22Rv1 (cell line): ENCODE results near the gene BBOF1.
"Not testable (repeated sequence)": the region's sequence is repeated elsewhere in the genome, so short reads cannot be mapped to it uniquely, and the experiment has no call there.

ENCODE experiments used
- CTCF ChIP-seq: fragments of 450-650 bp; IDR thresholded peaks from 2 replicates; pipeline ENCODE4 v1.5.1; 2017; ENCODE audit warnings: mild to moderate bottlenecking
- ZFX ChIP-seq: fragments of 450-650 bp; IDR thresholded peaks from 2 replicates; pipeline ENCODE4 v1.6.1; 2017; ENCODE audit warnings: antibody characterized with exemption, borderline replicate concordance

- not testable (repeated sequence) for TF ChIP-seq CTCF, ZFX
Observed at GRCh38 chr14:73988656-73989055, 30.5 kb upstream of the BBOF1 start.
